ENCODE data around the gene RRP1.
A peak's percentile ranks its signal among the peaks of the same experiment; 100 is the strongest.

Gene RRP1

DNA sequence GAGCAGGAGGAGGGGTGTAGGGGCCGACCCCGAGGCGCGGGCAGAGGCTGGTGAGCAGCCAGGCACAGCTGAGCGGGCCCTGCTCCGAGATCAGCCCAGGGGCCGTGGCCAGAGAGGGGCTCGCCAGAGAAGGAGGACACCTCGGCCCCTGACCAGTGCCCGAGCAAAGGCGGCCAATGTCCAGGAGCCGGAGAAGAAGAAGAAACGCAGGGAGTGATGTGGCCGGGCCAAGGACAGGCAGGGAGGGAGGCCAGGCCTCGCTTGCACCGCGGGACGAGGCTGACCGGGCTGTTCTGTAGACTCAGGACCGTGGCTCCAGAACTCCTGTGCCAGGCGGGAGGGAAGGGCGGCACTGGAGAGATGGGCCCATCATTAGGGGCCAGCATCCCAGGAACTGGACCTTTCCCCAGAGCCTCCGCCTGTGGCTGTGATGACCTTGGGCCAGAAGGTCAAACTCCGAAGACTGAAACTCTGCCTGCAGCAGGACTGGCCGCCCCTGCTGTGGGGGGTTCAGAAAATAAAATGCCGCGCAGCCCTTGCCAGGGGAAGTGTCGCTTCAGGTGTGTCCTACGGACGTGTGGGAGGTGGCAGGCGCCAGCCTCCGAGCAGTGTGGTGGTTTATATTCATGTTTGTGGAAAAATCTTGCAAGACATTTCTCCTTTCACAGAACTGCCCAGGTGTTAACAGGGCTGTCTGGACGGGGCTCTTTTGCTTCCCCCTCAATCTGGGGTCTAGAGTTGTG is 14.4 kb downstream of the RRP1 start:
- DNase-seq: no peak

DNA sequence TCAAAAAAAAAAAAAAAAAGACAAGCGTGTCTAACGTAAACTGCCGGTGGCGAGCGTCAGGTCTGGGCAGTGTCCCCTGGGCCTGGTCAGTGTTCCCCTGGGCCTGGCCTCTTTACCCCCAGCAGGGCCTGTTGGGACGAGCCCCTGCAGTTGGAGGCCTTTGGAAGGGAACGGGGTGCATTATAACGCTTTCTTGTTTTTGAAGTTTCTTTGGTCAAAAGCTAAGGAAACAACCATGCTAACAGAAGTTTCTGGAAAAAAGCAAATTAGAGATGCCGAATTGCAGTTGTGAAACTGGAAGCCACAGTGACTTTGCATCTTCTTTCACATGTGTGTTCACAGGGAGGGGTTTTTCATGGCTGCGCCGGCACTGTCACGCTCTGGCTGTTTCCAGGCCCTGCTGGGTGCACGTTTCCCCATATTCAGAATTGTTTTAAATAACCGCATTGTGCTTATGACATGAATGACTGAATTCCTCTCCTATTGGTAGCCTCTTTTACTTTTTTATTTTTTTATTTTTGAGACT is 16.0 kb downstream of the RRP1 start:
- DNase-seq: peak; percentile 34 to 66

DNA sequence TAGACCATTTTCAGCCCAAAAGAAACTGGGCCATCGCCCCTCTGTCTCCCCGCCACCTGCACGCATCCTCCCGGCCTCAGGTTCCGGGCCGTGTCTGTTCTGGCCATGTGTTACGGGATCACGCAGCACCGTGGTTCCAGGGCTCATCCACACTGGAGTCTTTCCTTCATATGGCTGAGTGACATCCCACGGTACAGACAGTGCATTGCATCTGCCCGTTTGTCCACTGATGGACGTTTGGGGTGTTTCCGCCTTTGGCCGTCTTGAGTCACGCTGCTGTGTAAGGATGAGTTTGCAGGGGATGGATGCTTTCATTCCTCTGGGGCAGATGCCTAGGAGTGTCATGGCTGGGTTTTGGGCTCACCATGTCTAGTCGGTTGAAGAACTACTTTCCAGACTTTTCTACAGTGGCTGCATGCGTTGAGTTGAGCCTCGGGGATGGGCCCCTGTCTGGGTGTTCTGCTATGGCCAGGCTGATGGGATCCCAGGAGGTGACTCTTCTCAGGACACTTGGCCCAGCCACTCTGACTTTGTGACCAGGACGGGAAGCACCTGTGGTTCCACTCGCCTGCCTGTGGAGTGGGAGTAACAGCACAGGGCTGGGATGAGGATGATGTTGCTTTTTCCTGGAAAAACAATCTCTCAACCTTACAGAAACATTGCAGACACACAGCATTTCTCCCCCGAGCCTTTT is 16.8 kb downstream of the RRP1 start:
- no peak for DNase-seq

DNA sequence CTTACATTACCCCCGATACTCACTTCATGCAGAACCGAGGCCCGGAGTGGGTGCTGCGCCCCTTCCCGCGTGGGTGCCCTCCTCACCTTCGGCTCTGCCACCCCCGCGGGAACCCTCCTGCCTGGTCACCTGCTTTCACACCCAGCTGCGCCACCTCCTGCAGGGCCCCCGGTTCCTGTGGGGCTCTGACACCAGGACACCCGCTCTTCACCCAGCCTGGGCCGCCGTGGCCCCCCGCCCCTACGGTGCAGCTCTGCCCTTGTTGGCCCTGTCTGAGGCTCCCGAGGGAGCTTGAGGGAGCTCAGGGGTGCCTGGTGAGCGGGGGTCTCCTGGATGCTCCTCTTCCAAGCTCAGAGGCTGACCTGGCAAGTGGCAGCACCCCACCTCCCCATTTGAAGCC is 19.0 kb downstream of the RRP1 start:
- no peak for DNase-seq

DNA sequence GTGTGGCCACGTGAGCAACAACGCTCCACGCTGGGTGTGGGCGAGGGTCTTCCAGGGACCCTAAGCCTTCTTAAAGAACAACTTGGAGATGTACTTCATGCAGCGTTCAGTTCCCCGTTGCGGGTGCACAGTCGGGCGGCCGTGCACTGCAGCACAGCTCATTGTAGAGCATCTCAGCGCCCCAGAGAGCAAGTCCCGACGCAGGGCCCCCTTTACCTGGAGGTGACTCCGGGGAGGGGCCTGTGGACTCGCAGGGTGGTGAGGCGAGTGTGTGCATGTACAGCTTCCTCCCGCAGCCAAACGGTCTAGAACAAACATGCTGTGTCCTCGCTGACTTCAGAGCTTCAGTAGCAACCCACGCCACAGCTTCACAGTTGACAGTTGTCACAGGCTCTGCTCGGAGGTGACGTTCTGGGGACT is 19.5 kb downstream of the RRP1 start:
- DNase-seq: no peak

DNA sequence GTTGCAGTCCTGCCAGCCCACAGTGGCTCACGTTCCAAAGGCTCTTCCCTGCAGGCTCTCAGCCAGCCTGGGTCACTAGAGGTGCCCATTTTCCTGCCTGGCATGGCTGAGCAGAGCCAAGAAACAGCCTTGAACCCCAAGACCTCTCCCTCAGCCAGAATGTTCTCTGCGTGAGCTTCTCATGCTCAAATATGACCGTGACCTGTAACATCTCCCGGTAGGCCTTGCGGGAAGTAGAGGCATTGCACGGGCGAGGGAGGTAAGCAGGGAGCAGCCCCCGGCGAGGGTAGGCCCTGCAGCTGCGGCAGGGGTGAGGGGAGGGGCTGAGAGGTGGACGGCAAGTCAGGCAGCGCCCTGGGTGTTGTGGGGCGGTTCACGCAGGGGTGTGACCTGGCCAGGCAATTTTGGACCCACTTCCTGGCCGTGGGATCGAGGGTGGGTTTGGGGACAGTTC is 20.0 kb downstream of the RRP1 start:
- no peak for DNase-seq

DNA sequence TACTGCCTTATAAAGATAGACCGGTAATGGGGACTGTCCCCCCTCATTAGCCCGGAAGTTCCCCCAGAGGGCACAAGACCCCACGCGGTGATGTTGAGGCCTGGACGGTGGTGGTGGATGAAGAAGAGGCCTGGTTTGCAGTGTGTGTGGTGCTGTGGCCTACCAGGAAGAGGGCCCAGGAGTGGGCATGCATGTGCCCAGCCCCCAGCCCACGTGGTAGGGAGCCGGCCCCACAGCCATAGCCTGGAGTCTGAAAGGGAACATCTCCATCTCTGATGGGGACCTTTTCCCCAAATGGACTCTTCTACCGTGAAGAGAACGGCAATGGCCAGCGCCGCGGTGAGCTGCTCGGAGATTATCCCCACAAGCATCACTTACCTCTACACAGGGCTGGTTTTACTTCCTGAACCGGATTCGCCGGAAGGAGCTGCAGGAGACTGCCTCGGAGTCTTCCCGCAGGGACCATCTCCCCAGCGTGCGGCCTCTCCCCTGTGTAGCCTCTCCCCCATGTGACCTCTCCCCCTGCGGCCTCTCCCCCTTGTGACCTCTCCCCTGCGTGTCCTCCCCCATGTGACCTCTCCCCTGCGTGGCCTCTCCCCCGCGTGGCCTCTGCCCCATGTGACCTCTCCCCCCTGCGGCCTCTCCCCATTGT is 20.6 kb downstream of the RRP1 start:
- no peak for DNase-seq

DNA sequence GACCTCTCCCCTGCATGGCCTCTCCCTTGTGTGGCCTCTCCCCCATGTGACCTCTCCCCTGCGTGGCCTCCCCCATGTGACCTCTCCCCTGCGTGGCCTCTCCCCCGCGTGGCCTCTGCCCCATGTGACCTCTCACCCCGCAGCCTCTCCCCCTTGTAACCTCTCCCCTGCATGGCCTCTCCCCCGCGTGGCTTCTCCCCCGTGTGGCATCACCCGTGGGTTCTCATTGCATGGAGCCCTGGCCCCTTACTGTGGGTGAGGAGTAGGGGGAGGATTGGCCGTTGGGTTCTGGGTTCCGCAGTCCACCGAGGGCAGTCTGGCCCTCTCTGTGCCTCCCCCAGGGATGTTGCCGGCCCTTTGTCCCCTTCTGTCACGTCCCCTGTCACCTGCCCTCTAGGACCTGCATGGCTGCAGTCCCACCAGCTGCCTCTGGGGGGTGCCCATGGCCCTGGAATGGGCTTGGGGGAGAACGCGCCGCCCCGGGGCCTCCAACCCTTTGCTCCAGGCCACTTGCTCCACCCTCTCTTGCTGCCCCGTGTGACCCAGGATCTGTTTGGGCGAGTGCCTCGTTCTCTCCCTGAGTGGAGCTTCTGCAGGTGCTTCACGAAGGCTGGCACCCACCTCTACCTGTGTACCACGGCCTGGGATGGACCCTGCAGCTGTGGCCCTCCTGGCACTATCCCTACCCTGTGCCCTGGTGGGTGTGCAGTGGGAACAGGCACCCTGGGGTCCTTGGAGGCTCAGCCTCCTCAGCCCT is 21.3 kb downstream of the RRP1 start:
- DNase-seq: peak; percentile 64 to 84

DNA sequence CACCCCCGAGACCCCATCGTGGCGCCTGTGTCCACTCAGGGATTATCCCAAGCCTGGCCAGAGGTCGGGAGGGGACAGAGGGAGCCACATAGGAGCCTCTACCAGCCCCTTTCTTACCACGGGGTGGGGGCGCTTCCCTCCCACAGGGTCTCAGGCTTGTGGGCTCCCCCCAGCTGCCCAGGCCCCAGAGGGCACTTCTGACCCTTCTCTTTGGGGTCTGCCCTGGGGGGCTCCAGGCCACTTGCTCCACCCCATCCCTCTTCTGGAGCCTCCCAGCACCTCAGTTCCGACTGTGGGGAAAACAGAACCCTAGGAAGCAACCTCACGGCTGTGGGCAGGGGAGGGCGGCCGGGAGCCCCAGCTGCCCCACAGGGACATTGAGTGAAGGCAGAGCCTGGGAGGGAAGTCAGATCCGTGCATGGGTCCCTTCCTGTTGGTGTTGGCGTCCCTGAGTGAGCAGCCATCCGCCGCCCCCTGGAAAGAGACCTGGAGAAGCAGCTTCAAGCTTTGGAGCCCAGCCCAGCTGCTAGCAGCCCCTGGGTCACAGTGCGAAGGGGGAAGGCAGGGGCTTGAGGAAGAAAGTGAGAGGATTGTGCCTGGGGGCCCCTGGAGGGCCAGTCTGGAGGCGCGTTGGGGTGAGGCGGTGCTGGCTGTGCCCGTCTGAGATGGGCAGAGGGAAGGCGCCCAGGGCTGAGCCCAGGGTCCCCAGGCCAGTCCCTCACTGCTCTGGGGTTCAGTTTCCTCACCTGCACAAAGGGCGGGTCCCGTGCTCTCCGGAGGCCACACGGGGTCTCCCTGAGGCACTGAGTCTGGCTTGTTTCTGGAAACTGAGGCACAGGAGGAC is 22.1 kb downstream of the RRP1 start:
- no peak for DNase-seq

DNA sequence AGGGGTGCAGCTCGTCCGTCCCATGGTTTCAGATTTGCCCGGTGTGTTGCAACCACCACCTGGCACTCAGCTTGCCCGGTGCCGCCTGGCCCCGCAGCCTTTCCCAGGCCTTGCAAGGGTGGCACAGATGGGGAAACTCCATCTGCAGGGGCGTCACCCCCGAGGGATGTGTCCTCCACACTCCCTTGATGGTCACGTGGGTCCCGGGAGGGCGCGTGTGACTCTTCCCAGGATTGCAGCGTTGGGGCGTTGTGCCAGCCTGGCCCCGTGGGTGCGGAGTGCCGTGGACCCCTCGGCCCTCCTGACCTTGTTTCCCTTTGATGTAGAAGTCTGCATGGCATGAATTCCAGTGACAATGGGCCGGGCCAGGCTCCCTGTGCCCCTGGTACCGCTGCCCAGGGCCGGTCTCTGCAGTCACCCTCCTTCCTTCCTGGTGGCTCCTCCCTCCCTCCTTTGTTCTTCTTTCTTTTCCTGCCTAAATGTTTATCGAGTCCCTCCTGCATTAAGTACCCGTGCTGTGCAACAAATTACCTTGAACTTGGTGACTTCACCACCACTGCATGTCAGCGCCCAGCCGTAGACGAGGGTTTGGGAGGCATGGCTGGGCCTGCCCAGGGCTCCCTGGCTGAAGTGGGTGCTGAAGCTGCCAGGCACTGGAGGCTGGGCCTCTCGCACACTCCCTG is 22.9 kb downstream of the RRP1 start:
- DNase-seq: peak in 1 of 2 donors; percentile 28

DNA sequence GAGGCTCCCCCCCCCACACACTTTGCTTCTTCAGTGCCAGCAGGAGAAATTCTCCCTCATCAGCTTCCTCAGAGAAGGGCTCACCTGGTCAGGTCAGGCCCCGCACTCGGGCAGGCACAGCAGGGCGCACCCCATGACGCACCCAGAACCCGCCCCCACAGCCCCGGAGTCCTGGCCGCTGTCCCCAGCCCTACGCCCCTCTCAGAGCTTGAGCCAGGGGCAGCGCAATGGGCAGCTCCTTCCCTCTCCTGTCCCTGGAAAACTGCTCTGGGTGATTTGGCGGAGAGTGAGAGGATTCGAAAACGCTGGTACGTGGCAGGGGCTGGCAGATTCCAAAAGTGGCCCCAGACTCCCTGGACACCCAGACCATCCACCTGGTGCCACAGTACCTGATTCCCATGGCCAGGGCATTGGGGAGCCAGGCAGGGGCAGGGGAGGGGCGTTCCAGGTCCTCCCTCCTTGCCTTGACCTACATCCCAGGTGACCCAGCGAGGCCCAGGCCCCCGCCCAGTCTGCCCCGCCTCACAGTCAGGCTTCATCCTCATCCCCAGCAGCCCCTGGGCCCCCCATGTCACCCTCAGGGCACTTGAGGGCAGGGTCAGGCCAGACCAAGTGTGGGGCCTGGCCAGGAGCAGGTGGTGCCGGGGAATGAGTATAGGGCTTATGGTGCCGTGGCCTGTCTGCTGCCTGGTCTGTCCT is 23.7 kb downstream of the RRP1 start:
- DNase-seq: no peak

DNA sequence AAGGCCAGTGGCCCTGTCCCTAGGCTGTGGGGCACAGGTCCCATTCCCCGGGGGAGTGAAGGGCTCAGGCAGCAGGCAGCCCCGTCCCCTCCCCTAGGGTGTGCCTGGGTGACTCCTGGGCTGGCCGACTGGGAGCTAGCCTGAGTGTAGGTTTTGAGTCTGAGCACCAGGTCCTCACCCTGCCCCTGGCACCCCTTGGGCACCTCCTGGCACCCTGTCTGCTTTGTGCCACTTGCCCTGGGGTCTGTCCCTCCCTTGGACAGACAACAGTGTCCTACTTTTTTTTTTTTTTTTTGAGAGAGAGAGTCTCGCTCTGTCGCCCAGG is 24.2 kb downstream of the RRP1 start:
- no peak for DNase-seq

DNA sequence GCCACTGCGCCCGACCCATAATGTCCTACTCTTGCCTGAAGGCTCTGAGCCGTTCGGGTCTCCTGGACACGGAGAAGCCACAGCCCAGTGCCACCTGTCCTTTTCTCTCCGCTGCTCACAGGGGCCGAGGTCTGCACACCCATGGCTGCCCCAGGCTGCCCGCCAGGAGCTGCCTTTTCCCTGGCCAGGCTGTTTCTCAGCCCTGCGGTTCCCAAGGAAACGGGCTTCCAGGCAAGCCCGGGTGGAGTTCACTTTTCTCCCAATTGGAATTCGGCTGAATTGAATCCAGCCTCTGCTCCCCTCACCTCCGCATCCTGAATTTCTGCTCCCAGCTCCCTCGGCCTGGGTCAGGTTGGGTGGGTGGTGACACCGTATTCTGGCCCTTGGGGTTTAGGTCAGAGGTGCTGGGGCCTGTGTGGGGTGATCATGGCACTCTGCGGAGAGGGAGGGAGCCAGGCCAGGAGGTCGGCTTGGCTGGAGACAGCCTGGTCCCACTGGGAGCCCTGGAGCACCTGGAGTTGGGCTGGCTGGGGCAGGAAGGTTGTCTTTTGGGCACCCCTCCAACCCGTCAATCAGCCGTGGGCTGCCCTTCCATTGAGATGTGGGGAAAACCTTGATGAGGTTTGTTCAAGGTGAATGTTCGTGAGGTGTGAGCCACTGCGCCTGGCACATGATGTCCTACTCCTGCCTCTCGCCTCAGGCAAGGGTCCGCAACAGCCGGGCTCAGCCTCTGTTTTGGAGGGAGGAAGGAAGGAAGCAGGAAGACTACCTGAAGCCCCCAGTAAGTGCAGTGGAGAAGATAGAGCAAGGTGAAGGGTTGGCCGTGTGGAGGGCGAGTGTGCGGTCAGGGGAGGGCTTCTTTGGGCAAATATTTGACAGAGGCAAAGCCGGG is 25.1 kb downstream of the RRP1 start:
- no peak for DNase-seq

DNA sequence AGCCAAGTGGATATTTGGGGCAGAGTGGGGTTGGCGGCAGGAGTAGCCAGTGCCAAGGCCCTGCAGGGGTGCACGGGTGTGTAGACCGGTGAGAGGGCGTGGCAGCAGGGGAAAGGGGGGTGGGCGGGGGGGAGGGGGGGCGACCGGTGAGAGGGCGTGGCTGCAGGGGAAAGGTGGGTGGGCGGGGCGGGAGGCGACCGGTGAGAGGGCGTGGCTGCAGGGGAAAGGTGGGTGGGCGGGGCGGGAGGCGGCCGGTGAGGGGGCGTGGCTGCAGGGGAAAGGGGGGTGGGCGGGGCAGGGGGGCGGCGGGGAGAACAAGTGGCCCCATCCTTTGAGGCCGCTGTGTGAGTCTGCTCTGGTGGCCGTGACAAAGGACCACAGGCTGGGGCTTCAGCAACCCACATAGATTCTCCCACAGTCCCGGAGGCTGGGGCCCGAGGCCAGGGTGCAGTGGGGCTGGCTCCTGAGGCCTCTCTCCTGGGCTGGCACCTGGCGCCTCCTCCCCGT is 25.8 kb downstream of the RRP1 start:
- DNase-seq: no peak

DNA sequence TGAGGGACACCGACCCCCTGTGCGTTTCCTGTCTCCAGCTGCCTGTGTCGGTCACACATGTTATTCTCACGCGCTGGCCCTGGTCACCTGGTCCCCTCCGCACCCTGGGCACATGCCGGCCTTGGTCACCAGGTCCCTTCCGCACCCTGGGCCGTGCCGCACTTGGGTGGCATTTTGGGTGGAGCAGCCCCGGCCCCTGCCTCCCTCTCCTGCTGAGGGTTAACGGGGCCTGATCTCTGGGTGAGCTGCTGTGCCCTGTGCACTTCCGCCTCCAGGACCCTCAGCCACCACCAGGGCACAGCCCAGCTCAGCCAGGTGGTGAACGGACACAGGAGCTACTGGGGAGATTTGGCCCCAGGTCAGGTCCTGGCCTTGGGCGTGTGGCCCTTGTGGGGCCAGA is 26.6 kb downstream of the RRP1 start:
- no peak for DNase-seq

DNA sequence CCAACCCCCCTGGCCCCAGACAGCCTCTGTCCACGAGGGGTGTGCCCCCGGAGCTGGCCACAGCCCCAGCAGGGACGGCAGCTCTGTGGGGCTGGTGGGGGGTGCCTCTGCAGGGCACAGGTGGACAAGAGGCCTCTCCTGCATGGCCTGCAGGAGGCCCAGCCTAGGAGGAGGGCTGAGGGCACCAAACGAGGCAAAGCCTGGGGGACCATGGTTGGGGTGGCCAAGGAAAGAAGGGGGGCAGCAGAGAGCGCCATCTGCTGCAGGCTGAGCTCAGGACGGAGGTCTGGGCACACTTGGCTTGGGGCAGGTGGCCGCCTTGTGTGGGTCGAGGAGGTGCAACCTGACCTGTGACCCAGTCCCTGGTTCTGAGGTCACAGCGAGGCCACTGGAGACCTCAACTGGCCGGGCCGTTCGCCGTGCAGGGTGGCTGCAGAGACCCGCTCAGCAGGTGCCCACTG is 27.3 kb downstream of the RRP1 start:
- no peak for DNase-seq

DNA sequence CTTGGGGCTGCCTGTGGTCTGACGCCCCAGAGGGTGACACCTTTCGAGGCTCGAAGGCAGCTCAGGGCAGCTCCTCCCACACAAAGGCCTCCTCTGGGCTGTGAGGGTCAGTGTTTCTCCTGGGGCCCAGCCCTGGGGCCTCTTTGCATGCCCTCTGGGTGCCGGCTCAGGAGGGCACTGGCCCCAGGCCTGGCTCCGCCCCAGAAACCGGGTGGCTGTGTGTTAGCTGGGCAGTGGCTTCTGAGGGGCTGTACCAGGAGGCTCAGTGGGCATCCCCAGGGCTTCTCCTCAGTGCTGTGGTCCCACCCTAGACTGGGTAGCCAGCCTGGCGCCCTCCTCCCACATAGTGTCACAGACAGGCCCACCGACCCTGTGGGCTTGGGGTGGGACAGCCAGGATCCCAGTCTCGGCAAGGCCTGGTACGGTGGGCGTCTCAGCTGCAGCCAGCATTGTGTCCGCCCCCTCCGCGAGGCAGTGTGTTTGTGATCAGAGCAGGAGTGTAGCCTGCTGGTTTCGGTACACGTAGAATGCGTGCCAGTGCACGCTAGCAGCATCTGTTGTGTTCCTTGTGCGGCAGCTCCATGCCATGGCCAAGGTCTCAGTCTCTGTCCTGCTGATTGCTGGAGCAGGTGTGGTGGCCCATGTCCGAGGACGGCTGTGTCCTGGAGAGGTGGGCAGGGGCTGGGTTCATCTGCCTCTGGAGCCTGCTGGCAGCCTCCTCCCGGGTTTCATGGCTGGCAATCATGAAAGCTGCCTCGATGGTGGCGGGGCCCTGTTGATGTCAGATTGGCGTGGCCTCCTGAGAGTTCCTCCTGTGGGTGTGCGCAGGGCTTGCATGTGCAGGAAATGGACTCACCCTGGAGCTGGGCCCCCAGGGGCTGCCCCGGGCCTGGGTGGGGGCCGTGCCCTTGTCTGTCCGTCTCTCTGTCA is 28.0 kb downstream of the RRP1 start:
- no peak for DNase-seq

DNA sequence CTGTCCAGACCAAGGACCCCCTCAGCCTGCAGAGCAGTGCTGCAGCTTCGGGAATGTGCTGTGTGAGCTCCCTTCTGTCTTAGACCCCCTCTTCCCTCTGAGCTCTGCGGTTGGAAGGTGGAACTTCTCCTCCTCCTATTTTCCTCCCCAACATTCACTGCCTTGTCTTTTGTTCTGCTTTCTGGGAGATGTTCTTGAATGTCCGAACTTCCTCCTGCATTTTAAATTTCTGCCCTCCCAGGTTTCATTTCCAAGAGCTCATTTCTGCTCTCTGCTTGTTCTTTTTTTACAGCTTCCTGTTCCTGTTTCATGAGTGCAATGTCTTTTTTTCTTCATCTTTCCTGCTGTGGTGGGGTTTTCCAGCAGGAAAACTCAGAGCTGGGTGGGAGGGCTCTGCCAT is 29.3 kb downstream of the RRP1 start:
- DNase-seq: no peak

Data from bone marrow (tissue), 2 donors.